ENCODE results near the gene RECK.

The RECK gene

DNA sequence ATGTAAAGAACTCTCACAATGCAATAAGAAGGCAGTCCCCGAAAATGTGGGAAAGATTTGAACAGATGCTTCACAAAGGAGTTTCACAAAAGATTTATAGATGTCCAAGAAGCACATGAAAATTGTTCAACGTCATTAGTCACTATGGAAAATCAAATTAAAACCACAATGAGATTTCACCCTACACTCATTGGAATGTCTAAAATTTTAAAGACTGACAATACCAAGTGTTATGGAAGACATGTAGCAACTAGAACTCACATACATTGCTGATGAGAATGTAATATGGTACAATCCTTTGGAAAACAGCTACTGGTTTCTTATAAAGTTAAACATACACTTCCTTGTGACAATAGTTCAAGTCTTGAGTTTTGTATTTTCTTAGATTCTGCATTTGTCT, 11.0 kb upstream of the RECK start:
- Histone ChIP-seq H3K4me3 (ENCODE audit: insufficient read depth, low read depth, low read length) (no peak overlapping the region), H3K4me1 (ENCODE audit: control insufficient read depth, insufficient read depth, low read length) (no peaks in the 10 kb centered on the region), H3K9me3 (ENCODE audit: control insufficient read depth, low read length) (no peaks in the 10 kb centered on the region), H3K36me3 (ENCODE audit: control insufficient read depth, insufficient read depth, low read length) (no peaks in the 10 kb centered on the region), H3K27ac (ENCODE audit: insufficient read depth, low read depth, low read length, poor library complexity, severe bottlenecking) (no peak overlapping the region), H3K27me3 (ENCODE audit: control insufficient read depth, insufficient read depth, low read length, poor library complexity, severe bottlenecking) (no peaks in the 10 kb centered on the region)
- 91 to 93% methylated on average over 2 of the region's 2 CpGs for WGBS, 2 experiments

DNA sequence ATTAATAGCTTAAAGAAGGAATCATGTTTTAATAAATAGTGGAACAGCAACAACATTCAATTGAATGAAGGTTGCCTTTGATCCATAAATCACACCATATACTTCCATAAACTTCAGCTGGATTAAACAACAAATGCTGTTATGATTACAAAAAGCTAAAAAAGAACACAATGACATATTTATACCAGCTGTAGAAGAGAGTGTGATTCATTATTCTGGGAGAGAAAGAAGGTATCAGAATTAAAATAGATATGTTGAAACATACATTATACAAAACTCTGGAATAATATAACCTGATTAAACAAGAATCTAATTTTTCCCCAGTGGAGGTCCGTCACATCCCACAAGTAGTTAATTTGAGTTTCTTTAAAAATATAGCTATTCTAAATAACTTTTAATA, 7.5 kb upstream of the RECK start:
- no peak overlapping the region for H3K27ac ChIP-seq (ENCODE audit: insufficient read depth, low read depth, low read length, poor library complexity, severe bottlenecking)
- H3K4me3 ChIP-seq (ENCODE audit: insufficient read depth, low read depth, low read length): no peak overlapping the region
- WGBS, 2 experiments: no CpG with 5 or more reads among the region's 1 CpG

DNA sequence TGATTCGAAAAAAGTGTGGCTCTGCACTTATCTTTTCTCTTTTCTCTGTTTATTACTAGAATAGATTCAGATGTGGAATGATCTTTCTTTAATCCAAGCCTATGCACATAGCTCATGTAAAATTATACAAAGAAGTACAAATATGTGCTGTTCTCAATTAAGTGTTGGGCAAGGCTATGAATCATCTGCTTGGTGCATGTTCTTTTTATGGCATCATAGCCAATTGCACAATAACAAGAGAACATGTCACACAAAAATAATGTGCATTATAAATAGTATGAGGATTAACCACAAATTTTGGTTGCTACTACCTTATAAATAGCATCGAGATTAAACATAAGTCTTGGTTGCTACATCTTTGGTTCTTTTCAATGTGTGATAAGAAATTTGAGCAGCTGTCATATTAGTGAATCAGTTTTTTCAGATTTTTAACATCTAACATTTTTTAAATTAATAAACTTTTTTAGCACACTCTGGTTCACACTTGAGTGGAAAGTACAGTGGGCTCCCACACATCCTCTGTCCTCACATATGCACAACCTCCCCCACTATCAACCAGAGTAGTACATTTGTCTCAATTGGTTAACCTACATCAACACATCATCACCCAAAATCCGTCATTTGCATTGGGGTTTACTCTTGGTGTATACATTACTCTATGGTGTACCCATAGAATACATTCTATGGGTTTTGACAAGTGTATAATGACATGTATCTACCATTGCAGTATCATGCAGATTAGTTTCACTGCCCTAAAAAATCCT, 6.8 kb upstream of the RECK start:
- no peak overlapping the region for H3K4me3 ChIP-seq (ENCODE audit: insufficient read depth, low read depth, low read length)
- 86% methylated on average over 3 of the region's 3 CpGs; no CpG with 5 or more reads in 1 of the 2 experiments for WGBS, 2 experiments
- no peak overlapping the region for H3K27ac ChIP-seq (ENCODE audit: insufficient read depth, low read depth, low read length, poor library complexity, severe bottlenecking)
- no peaks in the 10 kb centered on the region for H3K27me3 ChIP-seq (ENCODE audit: control insufficient read depth, insufficient read depth, low read length, poor library complexity, severe bottlenecking)
- no peaks in the 10 kb centered on the region for H3K36me3 ChIP-seq (ENCODE audit: control insufficient read depth, insufficient read depth, low read length)
- no peaks in the 10 kb centered on the region for H3K4me1 ChIP-seq (ENCODE audit: control insufficient read depth, insufficient read depth, low read length)
- H3K9me3 ChIP-seq (ENCODE audit: control insufficient read depth, low read length): no peaks in the 10 kb centered on the region

More for the DNA sequence above, 7.5 kb upstream of the RECK start:
- Histone ChIP-seq H3K9me3 (ENCODE audit: control insufficient read depth, low read length) (no peaks in the 10 kb centered on the region), H3K4me1 (ENCODE audit: control insufficient read depth, insufficient read depth, low read length) (no peaks in the 10 kb centered on the region), H3K36me3 (ENCODE audit: control insufficient read depth, insufficient read depth, low read length) (no peaks in the 10 kb centered on the region), H3K27me3 (ENCODE audit: control insufficient read depth, insufficient read depth, low read length, poor library complexity, severe bottlenecking) (no peaks in the 10 kb centered on the region)

DNA sequence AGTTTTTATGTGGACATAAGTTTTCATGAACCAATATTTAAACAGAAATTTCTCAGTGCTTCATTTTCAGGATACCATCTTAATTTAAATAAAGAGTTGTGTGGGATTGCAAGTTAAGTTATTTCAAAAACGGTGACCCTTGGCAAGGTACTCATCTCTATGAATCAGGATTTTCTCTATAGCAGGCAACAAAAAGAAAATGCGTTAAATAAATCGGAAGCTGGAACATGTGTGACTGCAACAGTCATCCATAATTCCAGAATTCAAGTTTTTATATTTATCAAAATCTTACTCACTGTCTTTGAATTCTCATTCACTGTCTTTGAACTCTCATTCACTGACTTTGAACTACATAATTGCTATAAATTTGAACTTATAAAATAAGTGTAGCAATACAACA, 5.8 kb upstream of the RECK start:
- no peaks in the 10 kb centered on the region for H3K27me3 ChIP-seq (ENCODE audit: control insufficient read depth, insufficient read depth, low read length, poor library complexity, severe bottlenecking)
- WGBS, 2 experiments: 96 to 98% methylated on average over 3 of the region's 3 CpGs
- no peak overlapping the region for H3K27ac ChIP-seq (ENCODE audit: insufficient read depth, low read depth, low read length, poor library complexity, severe bottlenecking)
- H3K36me3 ChIP-seq (ENCODE audit: control insufficient read depth, insufficient read depth, low read length): no peaks in the 10 kb centered on the region
- no peak overlapping the region for H3K4me3 ChIP-seq (ENCODE audit: insufficient read depth, low read depth, low read length)
- no peaks in the 10 kb centered on the region for H3K9me3 ChIP-seq (ENCODE audit: control insufficient read depth, low read length)
- H3K4me1 ChIP-seq (ENCODE audit: control insufficient read depth, insufficient read depth, low read length): no peaks in the 10 kb centered on the region

DNA sequence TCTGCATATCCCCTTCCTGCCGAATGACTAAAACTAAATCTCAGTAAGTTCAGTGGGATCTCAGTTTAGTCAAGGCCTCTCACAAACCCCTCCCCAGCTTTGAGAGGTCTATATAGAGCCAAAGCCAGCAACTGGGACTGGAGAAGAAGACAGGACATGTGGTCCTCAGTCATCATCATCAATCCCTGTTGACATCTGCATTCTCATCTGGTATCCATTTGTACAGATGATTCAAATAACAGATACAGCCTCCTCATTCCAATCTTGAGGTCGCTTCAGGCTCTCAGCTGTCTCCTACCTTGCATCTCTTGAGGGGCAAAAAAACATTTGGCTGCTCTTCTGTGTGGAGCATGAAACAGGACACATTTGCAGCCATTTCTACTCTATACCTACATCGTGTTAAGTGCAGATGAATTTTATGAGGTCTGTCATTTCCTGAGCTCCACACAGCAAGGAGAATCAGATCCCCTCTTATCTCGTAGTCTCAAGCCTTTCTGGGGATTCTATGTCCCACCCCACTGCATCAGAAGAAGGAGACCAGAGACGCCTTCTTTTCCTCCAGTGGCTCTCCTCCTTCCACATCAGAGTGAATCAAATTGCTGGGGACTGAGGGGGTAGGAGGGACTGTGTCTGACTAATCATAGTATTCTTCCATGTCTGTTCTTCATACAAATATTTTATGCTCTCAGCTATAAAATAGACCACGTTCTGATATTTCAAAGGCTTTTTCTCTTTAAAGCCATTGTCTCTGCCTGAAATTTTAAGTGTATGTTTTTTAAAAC, 4.7 kb upstream of the RECK start:
- no peaks in the 10 kb centered on the region for H3K36me3 ChIP-seq (ENCODE audit: control insufficient read depth, insufficient read depth, low read length)
- H3K4me1 ChIP-seq (ENCODE audit: control insufficient read depth, insufficient read depth, low read length): no peaks in the 10 kb centered on the region
- no peak overlapping the region for H3K27ac ChIP-seq (ENCODE audit: insufficient read depth, low read depth, low read length, poor library complexity, severe bottlenecking)
- no peak overlapping the region for H3K4me3 ChIP-seq (ENCODE audit: insufficient read depth, low read depth, low read length)
- WGBS, 2 experiments: 89 to 90% methylated on average over 4 to 6 of the region's 6 CpGs
- no peaks in the 10 kb centered on the region for H3K27me3 ChIP-seq (ENCODE audit: control insufficient read depth, insufficient read depth, low read length, poor library complexity, severe bottlenecking)
- H3K9me3 ChIP-seq (ENCODE audit: control insufficient read depth, low read length): no peaks in the 10 kb centered on the region

DNA sequence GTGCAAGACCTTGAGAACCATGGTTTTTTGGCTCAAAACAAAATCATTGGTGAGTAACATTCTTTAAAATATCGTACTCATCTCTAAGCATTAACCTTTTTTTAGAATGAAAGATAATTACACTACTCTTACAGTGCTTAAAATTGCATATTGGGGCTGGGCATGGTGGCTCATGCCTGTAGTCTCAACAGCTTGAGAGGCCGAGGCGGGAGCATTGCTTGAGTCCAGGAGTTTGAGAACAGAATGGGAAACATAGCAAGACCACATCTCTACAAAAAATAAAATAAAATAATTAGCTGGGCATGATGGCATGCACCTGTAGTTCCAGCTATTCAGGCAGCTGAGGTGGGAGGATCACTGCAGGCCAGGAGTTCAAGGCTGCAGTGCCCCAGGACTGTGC, 2.9 kb upstream of the RECK start:
- no peak overlapping the region for H3K4me3 ChIP-seq (ENCODE audit: insufficient read depth, low read depth, low read length)
- no peak overlapping the region for H3K27ac ChIP-seq (ENCODE audit: insufficient read depth, low read depth, low read length, poor library complexity, severe bottlenecking)
- WGBS, 2 experiments: 89 to 100% methylated on average over 2 to 3 of the region's 3 CpGs
- no peaks in the 10 kb centered on the region for H3K27me3 ChIP-seq (ENCODE audit: control insufficient read depth, insufficient read depth, low read length, poor library complexity, severe bottlenecking)
- H3K4me1 ChIP-seq (ENCODE audit: control insufficient read depth, insufficient read depth, low read length): peaks cover 6% of the 10 kb centered on the region
- no peaks in the 10 kb centered on the region for H3K9me3 ChIP-seq (ENCODE audit: control insufficient read depth, low read length)
- H3K36me3 ChIP-seq (ENCODE audit: control insufficient read depth, insufficient read depth, low read length): no peaks in the 10 kb centered on the region

DNA sequence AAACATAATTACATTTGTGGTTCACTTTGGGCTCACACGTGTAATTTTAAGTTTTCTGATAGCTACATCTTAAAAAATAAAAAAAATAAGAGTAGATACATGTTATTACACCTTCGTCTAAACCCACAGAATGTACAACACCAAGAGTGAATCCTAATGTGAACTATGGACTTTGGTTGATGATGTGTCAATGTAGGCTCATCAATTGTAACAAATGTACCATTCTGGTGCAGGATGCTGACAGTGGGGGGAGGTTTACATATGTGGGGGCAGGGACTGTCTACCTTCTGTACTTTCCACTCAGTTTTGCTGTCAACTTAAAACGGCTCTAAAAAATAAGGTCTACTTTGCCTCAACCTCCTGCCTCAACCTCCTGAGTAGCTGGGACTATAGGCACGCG, 2.5 kb upstream of the RECK start:
- no peaks in the 10 kb centered on the region for H3K27me3 ChIP-seq (ENCODE audit: control insufficient read depth, insufficient read depth, low read length, poor library complexity, severe bottlenecking)
- no peak overlapping the region for H3K4me3 ChIP-seq (ENCODE audit: insufficient read depth, low read depth, low read length)
- H3K36me3 ChIP-seq (ENCODE audit: control insufficient read depth, insufficient read depth, low read length): no peaks in the 10 kb centered on the region
- no peak overlapping the region for H3K27ac ChIP-seq (ENCODE audit: insufficient read depth, low read depth, low read length, poor library complexity, severe bottlenecking)
- peaks cover 6% of the 10 kb centered on the region for H3K4me1 ChIP-seq (ENCODE audit: control insufficient read depth, insufficient read depth, low read length)
- H3K9me3 ChIP-seq (ENCODE audit: control insufficient read depth, low read length): no peaks in the 10 kb centered on the region
- WGBS, 2 experiments: 80 to 82% methylated on average over 3 to 5 of the region's 5 CpGs

DNA sequence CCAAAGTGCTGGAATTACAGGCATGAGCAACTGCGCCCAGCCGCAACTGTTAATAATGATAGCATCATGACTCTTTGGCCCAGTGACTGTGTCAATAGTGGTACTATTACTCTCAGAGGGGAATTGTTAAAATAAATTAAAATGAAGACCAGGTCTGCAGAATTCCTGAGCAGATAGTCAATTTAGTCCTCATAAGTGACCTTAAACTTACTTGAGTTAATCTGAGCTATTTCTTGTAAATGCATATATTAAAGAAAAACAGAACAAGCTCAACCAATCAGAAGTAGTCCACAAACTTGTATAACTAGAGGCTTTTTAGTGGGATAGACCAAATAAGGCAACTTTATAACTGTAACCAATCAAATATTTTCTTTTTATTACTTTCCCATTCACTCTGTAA, 1.7 kb upstream of the RECK start:
- Histone ChIP-seq H3K4me3 (ENCODE audit: insufficient read depth, low read depth, low read length) (no peak overlapping the region), H3K27ac (ENCODE audit: insufficient read depth, low read depth, low read length, poor library complexity, severe bottlenecking) (no peak overlapping the region), H3K4me1 (ENCODE audit: control insufficient read depth, insufficient read depth, low read length) (peaks cover 6% of the 10 kb centered on the region), H3K36me3 (ENCODE audit: control insufficient read depth, insufficient read depth, low read length) (no peaks in the 10 kb centered on the region), H3K27me3 (ENCODE audit: control insufficient read depth, insufficient read depth, low read length, poor library complexity, severe bottlenecking) (no peaks in the 10 kb centered on the region), H3K9me3 (ENCODE audit: control insufficient read depth, low read length) (no peaks in the 10 kb centered on the region)
- WGBS, 2 experiments: 82 to 90% methylated on average over 2 of the region's 2 CpGs

DNA sequence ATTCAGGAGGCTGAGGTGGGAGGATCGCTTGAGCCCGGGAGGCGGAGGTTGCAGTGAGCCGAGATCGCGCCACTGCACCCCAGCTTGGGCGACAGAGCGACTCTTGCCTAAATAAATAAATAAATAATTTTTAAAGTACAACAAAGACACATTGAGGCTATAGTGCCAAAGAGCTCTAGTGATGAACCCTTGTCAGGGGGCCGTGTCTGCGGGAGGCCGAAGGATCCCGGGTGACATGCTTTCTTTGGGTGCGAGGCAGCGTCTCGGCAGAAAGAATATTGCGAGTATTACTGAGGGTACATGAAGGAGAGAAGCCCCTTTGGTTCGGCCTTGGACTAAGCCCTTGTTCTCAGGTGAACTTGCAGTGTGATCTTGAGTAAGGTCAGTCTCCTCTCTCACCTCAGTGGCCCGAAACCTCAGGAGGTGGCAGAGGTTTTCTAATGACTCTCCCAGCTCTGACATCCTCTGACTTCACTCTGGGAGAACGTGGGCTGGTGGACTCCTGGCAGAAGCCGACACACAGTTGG, 397 bp upstream of the RECK start:
- peaks cover 6% of the 10 kb centered on the region for H3K4me1 ChIP-seq (ENCODE audit: control insufficient read depth, insufficient read depth, low read length)
- peak overlapping the region; percentile 88 for H3K4me3 ChIP-seq (ENCODE audit: insufficient read depth, low read depth, low read length)
- no peak overlapping the region for H3K27ac ChIP-seq (ENCODE audit: insufficient read depth, low read depth, low read length, poor library complexity, severe bottlenecking)
- no peaks in the 10 kb centered on the region for H3K36me3 ChIP-seq (ENCODE audit: control insufficient read depth, insufficient read depth, low read length)
- H3K9me3 ChIP-seq (ENCODE audit: control insufficient read depth, low read length): no peaks in the 10 kb centered on the region
- H3K27me3 ChIP-seq (ENCODE audit: control insufficient read depth, insufficient read depth, low read length, poor library complexity, severe bottlenecking): no peaks in the 10 kb centered on the region
- 56 to 71% methylated on average over 17 to 20 of the region's 20 CpGs for WGBS, 2 experiments

DNA sequence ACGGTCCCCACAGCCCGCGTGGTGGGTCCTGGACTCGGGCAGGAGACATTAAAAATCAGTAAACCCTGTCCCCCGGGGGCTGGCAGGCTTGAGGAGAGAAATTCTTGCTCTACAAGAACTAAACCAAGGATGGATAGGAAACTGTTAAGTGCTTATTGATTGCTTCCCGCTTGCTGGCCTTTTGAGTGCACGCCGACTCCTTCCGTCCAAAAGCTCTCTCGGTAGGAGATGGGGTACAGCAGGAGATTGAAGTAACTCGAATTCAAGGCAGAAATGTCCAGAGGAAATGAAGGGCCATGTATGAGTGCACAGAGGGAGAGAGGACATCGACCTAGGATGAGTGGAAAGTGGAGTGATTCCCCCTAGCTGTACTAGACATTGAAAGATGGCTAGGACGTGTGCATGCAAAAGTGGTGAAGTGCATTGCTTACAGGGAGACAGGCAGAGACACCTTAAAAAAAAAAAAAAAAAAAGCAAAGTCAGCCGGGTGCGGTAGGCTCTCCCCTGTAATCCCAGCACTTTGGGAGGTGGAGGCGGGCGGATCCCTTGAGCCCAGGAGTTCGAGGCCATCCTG, 923 bp downstream of the RECK start:
- Histone ChIP-seq H3K4me3 (ENCODE audit: insufficient read depth, low read depth, low read length) (peak overlapping the region; percentile 88), H3K27me3 (ENCODE audit: control insufficient read depth, insufficient read depth, low read length, poor library complexity, severe bottlenecking) (no peaks in the 10 kb centered on the region), H3K4me1 (ENCODE audit: control insufficient read depth, insufficient read depth, low read length) (peaks cover 6% of the 10 kb centered on the region), H3K27ac (ENCODE audit: insufficient read depth, low read depth, low read length, poor library complexity, severe bottlenecking) (no peak overlapping the region), H3K36me3 (ENCODE audit: control insufficient read depth, insufficient read depth, low read length) (no peaks in the 10 kb centered on the region), H3K9me3 (ENCODE audit: control insufficient read depth, low read length) (no peaks in the 10 kb centered on the region)
- 7 to 11% methylated on average over 18 of the region's 18 CpGs for WGBS, 2 experiments

All from ectodermal cell (in vitro differentiated cells).